GM12891 (cell line): ENCODE measurements around the gene TST.

ENCODE experiments used
- DNase-seq: peaks from one replicate; pipeline ENCODE4 v3.0.0; 2011; ENCODE audit warnings: low spot score; ENCODE audit not compliant: insufficient read length
- FAIRE-seq: peaks from 2 replicates; lab custom pipeline; 2011; peaks lifted over from hg19 to GRCh38; lab: Jason Lieb, UNC
- PAX5 ChIP-seq: IDR thresholded peaks from 2 replicates; pipeline ENCODE4 v1.6.1; 2011; ENCODE audit warnings: low read length, moderate library complexity, mild to moderate bottlenecking; ENCODE audit not compliant: insufficient read depth, severe bottlenecking
- POLR2A ChIP-seq: IDR thresholded peaks from 2 replicates; pipeline ENCODE4 v1.6.1; 2011; ENCODE audit warnings: low read depth, low read length, control low read depth
- POLR2AphosphoS5 ChIP-seq: IDR thresholded peaks from 2 replicates; pipeline ENCODE4 v1.6.1; 2011; ENCODE audit warnings: low read depth, low read length, control low read depth
- POU2F2 ChIP-seq: IDR thresholded peaks from 2 replicates; pipeline ENCODE4 v1.6.1; 2011; ENCODE audit warnings: low read depth, mild to moderate bottlenecking, control low read depth, low read length, moderate library complexity
- SPI1 ChIP-seq: IDR thresholded peaks from 2 replicates; pipeline ENCODE4 v1.6.1; 2011; ENCODE audit warnings: low read depth, low read length, control low read depth
- TAF1 ChIP-seq: IDR thresholded peaks from 2 replicates; pipeline ENCODE4 v1.6.1; 2011; ENCODE audit warnings: low read depth, low read length, control low read depth

The TST gene

DNA sequence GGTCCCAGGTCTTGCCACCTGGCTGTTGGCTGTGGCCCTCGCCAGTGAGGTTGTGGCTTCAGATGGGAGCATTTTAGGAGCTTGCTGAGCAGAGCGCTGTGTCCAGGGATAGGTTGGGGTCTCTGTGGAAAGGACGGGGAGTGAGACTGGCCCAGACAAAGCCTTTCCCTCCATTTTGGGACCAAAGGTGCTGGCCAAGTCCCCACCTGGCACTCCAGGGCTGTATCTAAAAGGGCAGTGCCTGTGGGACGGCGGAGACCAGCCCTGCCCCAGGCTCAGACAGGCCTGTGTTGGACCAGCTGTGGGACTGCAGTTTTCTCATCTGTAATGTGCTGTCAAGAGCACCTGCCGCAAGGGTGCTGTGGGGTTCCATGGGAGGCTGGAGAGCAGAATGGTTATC lies 27.3 kb upstream of the TST start:
- FAIRE-seq (no peak), DNase-seq (no peak)
- TF ChIP-seq PAX5 (no peak), POLR2A (no peak), SPI1 (no peak), TAF1 (no peak), POU2F2 (no peak), POLR2AphosphoS5 (no peak)

DNA sequence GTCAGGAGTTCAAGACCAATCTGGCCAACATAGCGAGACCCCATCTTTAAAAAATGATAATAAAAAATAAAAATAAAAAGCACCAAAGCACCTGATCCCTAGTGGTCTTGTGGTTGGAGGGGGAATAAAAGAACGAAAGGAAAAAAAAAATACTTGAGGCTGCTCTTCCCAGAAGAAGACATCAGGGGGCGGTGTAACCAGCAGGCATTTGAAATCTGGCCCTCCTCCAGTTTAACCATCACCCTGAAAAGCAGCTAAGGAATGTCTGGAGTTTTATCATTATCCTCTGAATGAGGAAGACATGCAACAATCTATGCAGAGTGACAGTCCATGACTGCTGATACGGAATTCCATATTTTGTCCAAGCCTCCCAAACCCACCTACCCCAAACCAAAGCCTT lies 26.7 kb upstream of the TST start:
- FAIRE-seq, result no peak
- TF ChIP-seq PAX5 (no peak), POLR2AphosphoS5 (no peak), SPI1 (no peak), POLR2A (no peak), POU2F2 (no peak), TAF1 (no peak)
- DNase-seq, result no peak

DNA sequence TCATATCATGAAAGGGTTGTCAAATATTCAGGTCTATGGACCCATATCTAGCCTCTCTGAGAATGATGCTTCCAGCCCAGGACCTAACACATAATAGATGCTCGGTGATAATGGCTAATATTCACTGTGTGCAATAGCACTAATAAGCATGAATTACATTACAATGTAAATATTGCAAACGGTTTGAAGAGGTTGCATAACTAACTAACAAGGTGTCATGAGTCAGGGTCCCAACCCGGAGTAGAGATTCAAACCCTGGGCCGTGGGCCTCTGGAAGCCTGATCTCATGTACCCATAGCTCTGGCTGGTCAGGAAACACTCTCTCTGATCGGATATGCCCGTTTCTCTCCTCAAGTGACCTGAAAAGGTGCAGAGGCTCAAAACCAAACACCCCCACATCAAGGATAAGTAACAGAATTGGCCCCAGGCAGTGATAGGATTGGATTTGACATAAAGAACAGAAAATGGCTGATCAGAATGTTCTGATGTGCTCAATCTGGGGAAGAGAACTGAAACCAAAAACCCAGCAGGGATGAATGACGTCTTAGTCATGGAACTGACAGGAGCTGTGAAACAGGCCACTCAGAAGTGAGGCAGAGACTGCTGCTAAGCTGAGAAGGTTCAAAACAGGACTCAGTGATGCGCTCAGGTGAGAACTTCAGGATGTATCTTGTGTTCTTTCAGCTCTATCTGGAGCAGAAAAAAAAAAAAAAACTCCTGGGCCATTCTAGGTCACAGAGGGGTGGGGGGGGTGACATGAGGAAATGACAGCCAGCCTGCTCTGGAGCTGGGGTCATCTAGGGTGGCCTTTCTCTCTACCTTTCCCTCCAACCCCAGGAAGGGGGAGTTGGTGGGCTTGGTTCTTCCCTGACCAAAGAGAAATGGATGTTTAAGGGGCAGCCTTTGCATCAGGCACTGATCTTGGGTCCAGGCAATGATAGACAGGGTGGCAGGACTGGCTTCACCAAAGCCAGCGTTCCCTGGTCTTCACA lies 25.7 kb upstream of the TST start:
- TF ChIP-seq POLR2AphosphoS5 (no peak), POU2F2 (no peak), PAX5 (no peak), POLR2A (no peak), TAF1 (no peak), SPI1 (peak; percentile 31; the same call in 1 of the 2 replicates)
- DNase-seq (no peak), FAIRE-seq (no peak)

DNA sequence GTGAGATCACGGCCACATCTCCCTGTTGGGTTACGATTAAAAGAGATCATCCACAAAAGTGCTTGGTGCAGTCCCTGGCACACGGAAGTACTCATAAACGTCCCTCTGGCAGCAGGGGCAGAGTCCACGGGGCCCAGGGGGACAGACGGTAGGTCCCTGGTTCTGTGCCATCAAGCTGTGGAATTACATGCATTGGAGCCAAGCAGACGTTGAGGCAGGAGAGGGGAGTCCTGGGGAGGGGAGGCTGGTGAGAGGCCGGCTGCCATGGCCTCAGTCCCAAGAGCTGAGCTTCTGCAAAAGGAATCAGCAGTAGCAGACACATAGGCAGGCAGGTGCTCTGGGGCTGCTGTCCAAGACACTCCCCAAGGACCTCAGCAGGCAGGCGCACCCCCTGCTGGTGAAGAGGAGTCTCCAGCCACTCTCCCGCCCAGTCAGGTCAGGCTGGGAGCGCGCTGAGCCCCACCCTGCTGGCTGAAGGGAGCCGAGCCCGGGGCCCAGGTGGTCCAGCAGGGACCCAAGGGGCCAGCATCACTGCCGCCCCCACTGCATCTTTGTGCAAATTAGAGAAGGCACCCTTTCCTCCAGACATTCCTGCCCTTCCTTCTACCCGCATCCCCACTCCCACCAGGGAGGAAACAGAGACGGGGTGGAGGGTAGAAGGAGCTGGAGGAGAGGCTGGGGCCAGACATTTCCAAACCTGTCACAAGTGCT lies 24.7 kb upstream of the TST start:
- TF ChIP-seq PAX5 (no peak), POLR2AphosphoS5 (no peak), SPI1 (no peak), POLR2A (no peak), POU2F2 (no peak), TAF1 (no peak)
- DNase-seq (peak; percentile 86), FAIRE-seq (peak; percentile 45)

DNA sequence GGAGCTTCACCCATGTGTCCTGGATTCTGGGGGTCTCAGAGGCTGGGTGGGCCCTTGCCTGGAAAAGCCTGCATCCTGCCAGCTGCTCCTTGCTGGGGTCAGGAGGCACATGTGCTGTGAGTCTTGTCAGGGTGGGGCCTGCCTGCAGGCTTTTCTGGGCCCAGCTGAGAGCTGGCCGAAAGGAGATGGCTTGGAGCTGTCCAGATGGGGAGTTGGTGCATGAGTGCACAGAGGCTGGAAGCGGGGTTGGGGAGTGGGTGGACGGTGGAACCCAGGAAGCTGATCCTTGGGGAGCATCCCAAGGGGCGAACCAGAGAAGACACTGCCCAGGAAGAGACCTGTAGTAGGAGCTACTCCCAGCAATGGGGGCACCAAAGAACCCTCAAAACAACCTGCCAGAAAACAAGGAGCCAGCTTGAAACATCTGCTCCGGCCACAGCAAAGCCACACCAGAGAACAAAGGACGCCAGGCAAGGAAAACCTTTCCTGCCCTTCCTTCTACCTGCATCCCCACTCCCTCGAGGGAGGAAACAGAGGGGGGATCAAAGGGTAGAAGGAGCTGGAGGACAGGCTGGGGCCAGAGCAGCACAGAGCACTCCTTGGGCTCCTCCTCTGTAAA lies 24.1 kb upstream of the TST start:
- TF ChIP-seq SPI1, result no peak
- TF ChIP-seq POU2F2, result no peak
- no peak for TF ChIP-seq POLR2A
- no peak for TF ChIP-seq POLR2AphosphoS5
- no peak for TF ChIP-seq TAF1
- no peak for TF ChIP-seq PAX5
- DNase-seq, result no peak
- no peak for FAIRE-seq

DNA sequence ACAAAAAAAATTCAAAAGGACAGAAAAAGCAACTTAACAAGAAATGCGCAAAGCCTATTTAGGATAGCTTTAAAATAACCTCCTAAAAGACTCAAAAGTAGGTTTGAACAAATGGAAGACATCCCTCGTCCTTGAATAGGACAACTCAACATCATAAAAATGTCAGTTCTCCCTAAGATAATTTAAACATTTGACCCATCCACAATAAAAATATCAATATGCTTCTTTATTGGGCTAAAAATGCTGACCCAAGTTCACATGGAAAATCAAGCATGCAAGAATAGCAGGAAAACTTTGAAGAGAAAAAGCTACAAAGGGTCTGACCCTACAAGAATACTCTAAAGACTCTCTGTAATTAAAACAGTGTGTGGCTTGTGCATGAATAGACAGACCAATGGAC lies 20.2 kb upstream of the TST start:
- no peak for DNase-seq
- TF ChIP-seq POLR2A (no peak), PAX5 (no peak), POU2F2 (no peak), TAF1 (no peak), SPI1 (no peak), POLR2AphosphoS5 (no peak)
- no peak for FAIRE-seq

DNA sequence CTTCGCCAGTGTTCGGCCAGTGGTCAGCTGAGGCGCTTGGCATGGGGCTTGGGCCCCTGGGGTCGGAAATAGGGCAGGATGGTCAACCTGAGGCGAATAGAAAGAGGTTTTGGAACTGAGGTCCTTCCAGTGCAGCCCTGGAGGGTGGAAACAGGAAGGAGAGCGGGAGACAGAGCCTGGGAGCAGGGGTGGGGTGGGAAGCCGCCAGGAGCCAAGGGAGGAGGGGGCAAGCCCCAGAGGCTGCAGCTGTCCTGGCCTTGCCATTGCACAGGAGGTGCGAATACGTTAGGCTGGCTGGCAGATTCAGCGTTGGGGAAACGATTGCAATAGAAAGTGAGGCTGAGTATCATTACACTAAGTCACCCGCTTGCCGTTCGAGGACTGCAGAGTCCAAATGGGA lies 18.4 kb upstream of the TST start:
- TF ChIP-seq POLR2A (no peak), POLR2AphosphoS5 (no peak), SPI1 (no peak), POU2F2 (no peak), PAX5 (no peak), TAF1 (no peak)
- DNase-seq (no peak), FAIRE-seq (no peak)

DNA sequence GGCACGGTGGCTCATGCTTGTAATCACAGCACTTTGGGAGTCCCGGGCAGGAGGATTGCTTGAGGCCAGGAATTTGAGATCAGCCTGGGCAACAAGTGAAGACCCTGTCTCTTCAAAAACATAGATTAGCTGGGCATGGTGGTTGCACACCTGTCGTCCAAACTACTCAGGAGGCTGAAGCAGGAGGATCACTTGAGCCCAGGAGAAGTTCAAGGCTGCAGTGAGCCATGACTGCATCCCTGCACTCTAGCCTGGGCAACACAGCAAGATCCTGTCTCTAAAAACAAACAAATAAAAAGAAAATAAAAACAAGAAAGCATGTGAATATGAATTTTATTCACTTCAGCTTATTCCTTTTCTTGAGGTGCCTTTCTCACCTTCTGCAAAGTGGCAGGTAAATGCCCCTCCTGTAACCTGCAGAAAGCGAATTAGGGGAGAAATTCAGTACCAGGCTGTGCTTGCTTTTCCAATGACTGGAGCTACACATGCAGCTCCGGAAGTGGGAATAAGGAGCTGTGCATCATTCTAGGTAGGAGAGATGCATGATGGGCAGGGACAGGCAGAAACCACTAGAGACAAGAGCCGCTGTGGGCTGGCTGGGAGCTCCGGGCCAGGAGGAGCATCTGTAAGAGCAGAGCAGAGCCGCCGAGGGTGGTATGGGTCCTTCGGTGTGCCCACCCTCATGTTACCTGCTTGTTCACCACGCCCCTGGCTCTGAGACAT lies 17.6 kb upstream of the TST start:
- no peak for FAIRE-seq
- TF ChIP-seq PAX5, result no peak
- TF ChIP-seq TAF1, result no peak
- no peak for TF ChIP-seq SPI1
- no peak for TF ChIP-seq POLR2AphosphoS5
- no peak for TF ChIP-seq POU2F2
- DNase-seq, result no peak
